Smooth muscle cell of the pulmonary artery (primary cell): Measurements from ENCODE around the gene TRIM43B. TPM values are rescaled to one million over a fixed set of nuclear protein-coding genes. Genes with fewer than 3 reads are reported as not detected.

Experiments
- total RNA-seq: library from RNA; depleted of rRNA; stranded (reverse); fragments of >200 nt; gene quantifications from 2 replicates; pipeline ENCODE4 v1.2.3, GENCODE V29; 2014

The TRIM43B gene
- not detected in 2 replicates for total RNA-seq

DNA sequence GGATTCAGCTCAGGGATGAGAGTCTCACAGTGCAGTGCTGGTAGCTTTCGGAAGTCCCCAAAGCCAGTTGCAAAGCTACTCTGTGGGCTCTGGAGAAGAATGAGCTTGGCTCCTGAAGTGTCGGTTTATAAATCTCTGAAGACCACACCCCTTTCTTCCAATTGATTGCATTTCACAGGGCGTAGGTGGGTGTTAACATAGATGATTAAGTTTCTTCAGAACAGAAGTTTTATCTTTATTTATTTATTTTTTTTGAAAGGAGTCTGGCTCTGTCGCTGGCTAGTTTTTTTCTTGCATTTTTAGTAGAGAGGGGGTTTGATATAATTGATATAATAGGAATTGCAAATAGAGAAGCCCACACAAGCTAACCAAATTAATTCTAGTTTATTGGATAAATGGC lies at the start of gene TRIM43B:
TSS of gene TRIM43B (minus strand) at position 101 of the 400 bp plus-strand sequence. CDS start 2,040 bp downstream, outside the sequence.

Other genes starting within 250 kb of the TRIM43B start
- gene PROM2, start 210.3 kb downstream of the TRIM43B start, total RNA-seq, result 0.20 and 0.56 TPM in 2 replicates
- 0.65 and 2.0 TPM in 2 replicates for gene KCNIP3, start 187.4 kb downstream of the TRIM43B start, total RNA-seq
- gene FAHD2A, start 82.0 kb downstream of the TRIM43B start, total RNA-seq, result 19.4 and 26.5 TPM in 2 replicates
- gene TRIM43, start 107.2 kb upstream of the TRIM43B start, total RNA-seq, result not detected in 2 replicates